ENCODE results near the gene TMIGD1.

The TMIGD1 gene

DNA sequence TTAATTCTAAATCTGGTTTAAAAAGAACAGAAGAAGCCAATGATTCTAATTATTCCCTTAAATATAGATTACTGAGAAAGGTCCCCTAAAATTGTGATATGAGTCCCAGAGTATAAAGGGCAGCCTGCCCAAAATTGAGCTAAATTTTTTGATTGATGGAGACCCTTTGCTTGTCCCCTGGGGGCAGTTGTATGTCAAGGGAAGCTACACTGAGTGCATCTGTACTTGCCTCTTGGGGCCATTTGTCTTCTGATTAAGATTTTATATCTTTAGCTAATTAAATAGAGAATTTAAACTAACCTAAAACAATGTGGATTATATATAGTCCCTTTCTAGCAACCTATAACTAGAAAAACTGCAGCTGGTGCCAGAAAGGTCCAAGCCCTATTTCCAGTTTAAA, 54.7 kb downstream of the TMIGD1 start:
- TF ChIP-seq, protein P1, sequence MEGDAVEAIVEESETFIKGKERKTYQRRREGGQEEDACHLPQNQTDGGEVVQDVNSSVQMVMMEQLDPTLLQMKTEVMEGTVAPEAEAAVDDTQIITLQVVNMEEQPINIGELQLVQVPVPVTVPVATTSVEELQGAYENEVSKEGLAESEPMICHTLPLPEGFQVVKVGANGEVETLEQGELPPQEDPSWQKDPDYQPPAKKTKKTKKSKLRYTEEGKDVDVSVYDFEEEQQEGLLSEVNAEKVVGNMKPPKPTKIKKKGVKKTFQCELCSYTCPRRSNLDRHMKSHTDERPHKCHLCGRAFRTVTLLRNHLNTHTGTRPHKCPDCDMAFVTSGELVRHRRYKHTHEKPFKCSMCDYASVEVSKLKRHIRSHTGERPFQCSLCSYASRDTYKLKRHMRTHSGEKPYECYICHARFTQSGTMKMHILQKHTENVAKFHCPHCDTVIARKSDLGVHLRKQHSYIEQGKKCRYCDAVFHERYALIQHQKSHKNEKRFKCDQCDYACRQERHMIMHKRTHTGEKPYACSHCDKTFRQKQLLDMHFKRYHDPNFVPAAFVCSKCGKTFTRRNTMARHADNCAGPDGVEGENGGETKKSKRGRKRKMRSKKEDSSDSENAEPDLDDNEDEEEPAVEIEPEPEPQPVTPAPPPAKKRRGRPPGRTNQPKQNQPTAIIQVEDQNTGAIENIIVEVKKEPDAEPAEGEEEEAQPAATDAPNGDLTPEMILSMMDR (IDR thresholded peaks at IDR 0.05; ENCODE audit: control extremely low read depth, extremely low read depth, low read depth, missing control alignments), result no peak
- no peak for DNase-seq (ENCODE audit: extremely low spot score)
- ChIA-PET POLR2A (no interaction called here), CTCF (interaction anchor here (0.9 to 2.3 kb wide), 7 partner anchors 14 to 186 kb away, joined by 3 to 9 read pairs (median 3); partner anchors contain the start of gene SLC6A4)

- no peak for DNase-seq (ENCODE audit: extremely low spot score)
- ChIA-PET POLR2A (no interaction called here), CTCF (interaction anchor here (0.7 to 1.3 kb wide), 7 partner anchors 8 to 174 kb away, joined by 3 to 4 read pairs (median 4); no protein-coding TSS in a partner anchor)
- TF ChIP-seq, protein P1 (IDR thresholded peaks at IDR 0.05; ENCODE audit: control extremely low read depth, extremely low read depth, low read depth, missing control alignments), result peak; percentile 29
These were observed 55.8 kb downstream of the TMIGD1 start for GRCh38 chr17:30278032-30278431.

DNA sequence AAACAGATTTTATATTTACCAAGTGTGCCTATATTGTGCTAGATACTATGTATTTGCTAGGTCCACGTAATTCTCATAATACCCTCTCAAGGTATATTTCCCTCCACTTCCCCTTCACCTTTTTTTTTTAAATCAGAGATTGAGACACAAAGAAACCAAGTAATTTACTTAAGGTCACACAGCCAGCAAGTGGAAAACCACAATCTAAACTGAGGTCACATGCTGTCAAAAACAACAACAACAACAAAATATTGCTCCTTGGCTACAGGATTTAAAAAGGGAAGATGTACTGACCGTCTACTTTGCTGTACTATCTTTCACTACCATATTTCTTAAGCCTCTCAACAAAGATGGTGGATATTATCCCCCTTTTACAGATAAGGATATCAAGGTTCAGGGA, 57.9 kb downstream of the TMIGD1 start:
- DNase-seq (ENCODE audit: extremely low spot score), result no peak
- ChIA-PET CTCF (interaction anchor here (1.4 kb wide), 2 partner anchors 19 to 171 kb away, joined by 3 to 6 read pairs; no protein-coding TSS in a partner anchor), POLR2A (no interaction called here)
- TF ChIP-seq, protein P1 (IDR thresholded peaks at IDR 0.05; ENCODE audit: control extremely low read depth, extremely low read depth, low read depth, missing control alignments), result no peak

GRCh38 chr17:30274887-30275286, 59.0 kb downstream of the TMIGD1 start:
- POLR2A ChIA-PET, result no interaction called here
- DNase-seq (ENCODE audit: extremely low spot score), result no peak
- TF ChIP-seq, protein P1 (IDR thresholded peaks at IDR 0.05; ENCODE audit: control extremely low read depth, extremely low read depth, low read depth, missing control alignments), result no peak
- CTCF ChIA-PET, result interaction anchor here (1.4 to 2.2 kb wide), 3 partner anchors 18 to 170 kb away, joined by 3 to 8 read pairs (median 6); no protein-coding TSS in a partner anchor

- DNase-seq (ENCODE audit: extremely low spot score), result no peak
- CTCF ChIA-PET, result interaction anchor here (1.1 to 2.2 kb wide), 2 partner anchors 148 to 169 kb away, joined by 4 to 8 read pairs; no protein-coding TSS in a partner anchor
- POLR2A ChIA-PET, result no interaction called here
- TF ChIP-seq, protein P1 (IDR thresholded peaks at IDR 0.05; ENCODE audit: control extremely low read depth, extremely low read depth, low read depth, missing control alignments), result no peak
These were observed 60.5 kb downstream of the TMIGD1 start for GRCh38 chr17:30273373-30273772.

DNA sequence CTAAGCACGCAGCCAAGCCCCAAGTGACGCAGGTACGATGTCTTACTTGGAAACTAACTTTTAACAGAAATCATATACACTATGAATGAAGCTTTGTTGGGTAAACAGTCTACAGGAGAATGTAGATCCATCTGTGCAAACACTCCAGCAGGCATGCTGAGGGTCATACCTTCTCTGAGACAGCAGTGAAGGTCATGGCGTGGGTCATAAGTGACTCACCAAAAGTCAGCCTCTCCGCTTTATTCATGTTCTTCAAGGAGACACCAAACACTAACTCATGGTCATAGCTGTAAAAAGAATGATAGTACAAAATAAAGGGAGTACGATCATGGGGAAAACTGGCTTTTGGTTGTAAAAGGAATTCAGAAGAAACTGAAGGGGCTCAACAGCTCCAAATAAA, 62.8 kb downstream of the TMIGD1 start:
- TF ChIP-seq, protein P1 (IDR thresholded peaks at IDR 0.05; ENCODE audit: control extremely low read depth, extremely low read depth, low read depth, missing control alignments), result no peak
- POLR2A ChIA-PET, result no interaction called here
- CTCF ChIA-PET, result interaction anchor here (0.9 to 1.4 kb wide), 5 partner anchors 22 to 178 kb away, joined by 3 to 5 read pairs (median 3); partner anchors contain the start of gene SLC6A4
- DNase-seq (ENCODE audit: extremely low spot score), result no peak
